Neural progenitor cell (in vitro differentiated cells): ENCODE results near the gene HTT-AS.

Experiments used
- CTCF ChIP-seq: fragments of 200-600 bp; sonication (generic); IDR thresholded peaks from 2 replicates; pipeline ENCODE4 v1.5.1; 2017; ENCODE audit warnings: antibody characterized with exemption, mild to moderate bottlenecking
- EZH2 ChIP-seq: fragments of 200-600 bp; sonication (generic); IDR thresholded peaks from 2 replicates; pipeline ENCODE4 v1.6.1; 2017; ENCODE audit warnings: antibody characterized with exemption, mild to moderate bottlenecking, moderate library complexity
- EZH2phosphoT487 ChIP-seq: fragments of 200-600 bp; sonication (generic); IDR thresholded peaks from 2 replicates; pipeline ENCODE4 v1.6.1; 2017; ENCODE audit warnings: antibody characterized with exemption

GRCh38 chr4:3069661-3070199 lies 4.6 kb downstream of the HTT-AS start:
- TF ChIP-seq CTCF: no peak
- TF ChIP-seq EZH2phosphoT487: no peak
- no peak for TF ChIP-seq EZH2
